GM10266 (cell line): ENCODE results near the gene ZNF420.
"Not testable (repeated sequence)": the region's sequence is repeated elsewhere in the genome, so short reads cannot be mapped to it uniquely, and the experiment has no call there.

Experiments
- DNase-seq: peaks from one replicate; pipeline ENCODE4 v3.0.0; 2012; ENCODE audit errors: extremely low spot score
- CTCF ChIP-seq: IDR thresholded peaks from 2 replicates; pipeline ENCODE4 v1.5.1; 2012; ENCODE audit warnings: mild to moderate bottlenecking, low read depth; ENCODE audit not compliant: control insufficient read depth, insufficient read depth; ENCODE audit errors: missing control alignments

Gene ZNF420

GRCh38 chr19:37098570-37098969, 20.3 kb downstream of the ZNF420 start:
- TF ChIP-seq CTCF, result no peak
- DNase-seq, result no peak

GRCh38 chr19:37104135-37104534, 25.9 kb downstream of the ZNF420 start:
- not testable (repeated sequence) for DNase-seq

GRCh38 chr19:37111753-37112152, 33.5 kb downstream of the ZNF420 start:
- not testable (repeated sequence) for DNase-seq

GRCh38 chr19:37114001-37114400, 35.8 kb downstream of the ZNF420 start:
- no peak for DNase-seq

GRCh38 chr19:37122093-37122492, 43.9 kb downstream of the ZNF420 start:
- not testable (repeated sequence) for DNase-seq

More at GRCh38 chr19:37114001-37114400, 35.8 kb downstream of the ZNF420 start:
- TF ChIP-seq CTCF, result no peak

GRCh38 chr19:37127999-37128820, 50.0 kb downstream of the ZNF420 start:
- TF ChIP-seq CTCF, result no peak
- no peak for DNase-seq

GRCh38 chr19:37128821-37129177, 50.6 kb downstream of the ZNF420 start:
- TF ChIP-seq CTCF, result no peak
- no peak for DNase-seq

- DNase-seq, result no peak
- TF ChIP-seq CTCF, result no peak
Observed at GRCh38 chr19:37136111-37136510, 57.9 kb downstream of the ZNF420 start.

- DNase-seq, result no peak
- TF ChIP-seq CTCF, result no peak
Observed at GRCh38 chr19:37148214-37148613, 70.0 kb downstream of the ZNF420 start.
